LNCaP clone FGC (cell line): ENCODE data around the gene LITAFD.

Experiments used
- DNase-seq: peaks from one replicate; pipeline ENCODE4 v3.0.0-alpha.2; 2011; ENCODE audit warnings: low read depth
- H3K4me3 ChIP-seq: 2 replicates; pipeline ENCODE4 v1.5.1; 2011; ENCODE audit warnings: mild to moderate bottlenecking, low read depth, low read length, control low read depth
- TF ChIP-seq, protein P1 (sequence below): IDR thresholded peaks from 2 replicates; pipeline ENCODE4 v1.5.1; 2012; ENCODE audit warnings: mild to moderate bottlenecking; ENCODE audit not compliant: control insufficient read depth, insufficient read depth; ENCODE audit errors: extremely low read depth

LITAFD gene

DNA sequence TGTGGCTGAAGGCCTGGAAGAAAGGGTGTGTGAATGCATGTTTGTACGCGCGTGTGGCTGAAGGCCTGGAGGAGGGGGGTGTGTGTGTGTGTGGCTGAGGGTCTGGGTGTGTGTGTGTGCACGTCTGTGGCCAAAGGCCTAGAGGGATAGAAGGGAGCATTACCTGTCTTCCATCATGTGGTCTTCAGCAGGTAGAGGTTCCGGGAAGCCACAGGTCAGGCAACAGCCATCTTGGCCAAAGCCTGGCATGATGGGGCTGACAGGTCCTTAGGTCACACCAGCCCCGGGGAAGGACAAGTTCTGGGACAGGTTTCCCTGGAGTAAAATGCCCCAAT lies 5.2 kb downstream of the LITAFD start:
- no peak for DNase-seq
- TF ChIP-seq, protein P1, sequence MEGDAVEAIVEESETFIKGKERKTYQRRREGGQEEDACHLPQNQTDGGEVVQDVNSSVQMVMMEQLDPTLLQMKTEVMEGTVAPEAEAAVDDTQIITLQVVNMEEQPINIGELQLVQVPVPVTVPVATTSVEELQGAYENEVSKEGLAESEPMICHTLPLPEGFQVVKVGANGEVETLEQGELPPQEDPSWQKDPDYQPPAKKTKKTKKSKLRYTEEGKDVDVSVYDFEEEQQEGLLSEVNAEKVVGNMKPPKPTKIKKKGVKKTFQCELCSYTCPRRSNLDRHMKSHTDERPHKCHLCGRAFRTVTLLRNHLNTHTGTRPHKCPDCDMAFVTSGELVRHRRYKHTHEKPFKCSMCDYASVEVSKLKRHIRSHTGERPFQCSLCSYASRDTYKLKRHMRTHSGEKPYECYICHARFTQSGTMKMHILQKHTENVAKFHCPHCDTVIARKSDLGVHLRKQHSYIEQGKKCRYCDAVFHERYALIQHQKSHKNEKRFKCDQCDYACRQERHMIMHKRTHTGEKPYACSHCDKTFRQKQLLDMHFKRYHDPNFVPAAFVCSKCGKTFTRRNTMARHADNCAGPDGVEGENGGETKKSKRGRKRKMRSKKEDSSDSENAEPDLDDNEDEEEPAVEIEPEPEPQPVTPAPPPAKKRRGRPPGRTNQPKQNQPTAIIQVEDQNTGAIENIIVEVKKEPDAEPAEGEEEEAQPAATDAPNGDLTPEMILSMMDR: no peak
- no peak overlapping the region for H3K4me3 ChIP-seq

- DNase-seq: no peak
- TF ChIP-seq, protein P1: no peak
- H3K4me3 ChIP-seq: no peak overlapping the region
Measured at GRCh38 chr16:8887952-8888560, 5.9 kb downstream of the LITAFD start.

DNA sequence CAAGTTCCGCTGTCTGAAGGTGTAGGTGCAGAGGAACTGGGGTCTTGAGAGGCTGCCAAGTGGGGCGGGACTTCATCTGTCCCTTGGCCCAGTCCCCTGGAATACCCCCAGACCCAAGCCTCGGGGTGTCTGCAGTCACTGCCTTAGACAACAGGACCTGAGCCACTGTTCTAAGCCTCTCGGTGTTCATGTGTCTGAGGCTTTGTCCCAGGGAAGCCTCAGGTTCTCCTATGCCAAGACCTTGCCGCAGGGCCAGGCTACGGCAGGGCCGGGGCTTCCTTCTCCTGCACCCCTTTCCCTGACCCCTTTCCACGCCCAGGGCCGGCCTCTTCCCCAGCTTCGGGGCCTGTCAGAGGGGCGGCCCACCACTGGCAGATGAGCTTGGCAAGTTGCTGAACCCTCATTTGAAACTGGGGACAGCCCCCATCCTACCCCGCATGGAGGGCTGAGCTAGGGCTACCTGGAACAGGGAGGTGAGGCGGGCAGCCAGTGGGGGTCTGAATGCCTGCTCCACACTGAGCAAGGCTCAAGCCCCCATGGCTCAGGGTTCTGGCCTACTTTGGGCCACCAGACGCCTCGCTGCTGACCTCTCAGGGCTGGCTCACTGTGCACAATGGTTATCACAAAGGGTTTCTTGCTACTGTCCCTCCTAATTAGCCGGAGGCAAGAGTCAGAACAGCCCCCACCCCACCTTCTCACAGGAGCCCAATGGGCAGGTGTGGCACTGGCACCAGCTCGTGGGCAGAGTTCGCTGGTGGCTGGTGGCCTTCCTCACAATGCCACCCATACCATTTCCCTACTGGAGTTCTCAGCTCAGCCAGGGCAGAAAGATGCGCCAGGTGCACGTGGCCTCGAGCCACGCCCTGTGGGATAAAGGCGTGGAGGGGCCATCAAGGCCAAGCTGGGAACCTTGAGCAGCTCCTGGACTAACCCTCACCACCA lies 7.1 kb downstream of the LITAFD start:
- TF ChIP-seq, protein P1: no peak
- H3K4me3 ChIP-seq: no peak overlapping the region
- DNase-seq: no peak

DNA sequence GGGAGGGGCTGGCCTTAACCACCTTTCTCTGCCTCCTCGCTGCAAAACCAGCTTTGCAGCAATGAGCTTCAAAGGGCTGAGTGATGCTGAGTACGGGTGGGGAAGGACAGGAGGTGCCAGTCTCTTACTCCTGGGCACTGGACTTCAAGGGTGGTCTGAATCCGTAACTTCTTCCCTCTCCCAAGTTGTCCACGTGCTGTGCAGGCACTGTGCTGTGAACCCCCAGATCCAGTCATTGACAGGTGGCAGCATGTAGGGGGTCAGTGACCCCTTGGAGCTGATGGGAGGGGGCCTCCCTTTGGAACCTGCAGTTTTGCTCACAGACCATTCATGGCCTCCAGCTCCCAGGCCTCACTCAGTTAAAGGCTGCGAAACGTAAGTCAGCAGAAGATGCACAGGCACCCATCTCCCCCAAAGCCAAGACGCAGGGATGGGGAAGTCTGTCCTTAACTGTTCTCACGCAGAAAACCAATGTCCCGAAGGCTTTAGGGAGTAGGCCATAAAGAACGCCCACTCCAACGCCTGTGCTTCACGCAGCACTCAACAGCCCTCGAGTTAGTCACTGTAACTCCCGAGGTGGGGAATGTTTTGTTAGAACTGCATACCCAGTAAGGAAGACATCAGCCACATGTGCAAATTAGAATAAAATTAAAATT lies 7.9 kb downstream of the LITAFD start:
- H3K4me3 ChIP-seq: no peak overlapping the region
- DNase-seq: no peak
- TF ChIP-seq, protein P1: no peak

- DNase-seq: no peak
- no peak overlapping the region for H3K4me3 ChIP-seq
- TF ChIP-seq, protein P1: no peak
Measured at GRCh38 chr16:8890549-8890921, 8.4 kb downstream of the LITAFD start.

- no peak overlapping the region for H3K4me3 ChIP-seq
- TF ChIP-seq, protein P1: no peak
- no peak for DNase-seq
Measured at GRCh38 chr16:8892101-8892575, 10.0 kb downstream of the LITAFD start.
